ENCODE data around the gene P4HB.

DNA sequence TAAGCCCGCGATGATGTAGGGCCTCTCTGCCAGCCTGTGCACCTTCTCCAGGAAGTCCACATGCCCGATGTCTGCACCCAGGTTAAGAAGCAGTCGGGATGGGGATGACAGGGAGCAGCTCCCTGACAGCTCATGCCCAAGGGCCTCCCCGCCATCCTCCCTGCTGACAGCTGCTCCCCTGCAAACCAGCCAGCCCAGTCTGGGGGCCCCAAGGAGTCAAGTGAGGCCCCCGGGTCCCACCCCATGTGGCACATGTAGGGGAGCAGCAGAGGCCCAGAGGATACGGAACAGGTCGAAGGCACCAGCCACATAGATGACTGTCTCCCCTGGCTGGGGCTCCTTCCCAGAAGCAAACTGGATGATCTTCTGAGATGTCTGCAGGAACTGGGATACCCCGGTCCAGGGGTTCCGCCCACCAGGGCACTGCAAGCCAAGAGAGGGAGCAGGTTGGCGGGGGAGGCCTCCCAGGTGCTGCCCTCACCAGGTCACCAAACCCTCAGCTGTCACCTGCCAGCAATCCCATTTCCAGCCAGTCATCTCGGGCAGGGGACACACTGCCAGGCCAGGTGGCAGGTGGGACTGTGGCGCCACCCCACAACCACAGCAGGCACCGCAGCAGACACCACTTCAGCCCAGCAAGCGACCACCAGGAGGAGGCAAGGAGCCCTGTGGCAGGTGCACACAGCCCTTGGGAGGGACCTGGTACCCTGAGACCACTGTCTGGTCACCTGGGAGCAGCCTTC lies 46.3 kb upstream of the P4HB start:
- TF ChIP-seq POLR2A (IDR thresholded peaks at IDR 0.05; ENCODE audit: low read length) (no peak), GATA1 (IDR thresholded peaks at IDR 0.05; ENCODE audit: low read depth, low read length) (no peak)
